Osteoblast (primary cell): ENCODE measurements around the gene TET1. TPM values are rescaled to one million over a fixed set of nuclear protein-coding genes. Genes with fewer than 3 reads are reported as not detected.

Experiments used
- DNase-seq: peaks from one replicate; pipeline ENCODE4 v3.0.0; 2011; ENCODE audit warnings: low spot score, mixed read lengths; ENCODE audit not compliant: insufficient read length; ENCODE audit errors: missing footprints
- H2AFZ ChIP-seq: 2 replicates; pipeline ENCODE4 v1.6.0; 2011; ENCODE audit warnings: mild to moderate bottlenecking, low read length
- H3K27ac ChIP-seq: 2 replicates; pipeline ENCODE4 v1.5.1; 2011; ENCODE audit warnings: mild to moderate bottlenecking, low read depth, low read length, moderate library complexity
- H3K27me3 ChIP-seq: 2 replicates; pipeline ENCODE4 v1.6.0; 2012; ENCODE audit warnings: mild to moderate bottlenecking, control low read depth, inconsistent platforms, low read length, moderate library complexity; ENCODE audit not compliant: insufficient read depth
- H3K36me3 ChIP-seq: 2 replicates; pipeline ENCODE4 v1.5.1; 2011; ENCODE audit warnings: mild to moderate bottlenecking, low read length, control low read depth, moderate library complexity; ENCODE audit not compliant: insufficient read depth
- H3K4me1 ChIP-seq: 2 replicates; pipeline ENCODE4 v1.5.1; 2011; ENCODE audit warnings: mild to moderate bottlenecking, low read length, control low read depth, moderate library complexity; ENCODE audit not compliant: insufficient read depth
- H3K4me2 ChIP-seq: 2 replicates; pipeline ENCODE4 v1.6.0; 2011; ENCODE audit warnings: mild to moderate bottlenecking, low read length; ENCODE audit not compliant: insufficient read depth
- H3K4me3 ChIP-seq: fragments of 200-600 bp; sonication (generic); 3 replicates; pipeline ENCODE4 v1.5.1; 2012; ENCODE audit warnings: mild to moderate bottlenecking, low read length, inconsistent platforms; ENCODE audit not compliant: insufficient read depth
- H3K79me2 ChIP-seq: 2 replicates; pipeline ENCODE4 v1.6.0; 2012; ENCODE audit warnings: mild to moderate bottlenecking, low read length, control low read depth, inconsistent platforms; ENCODE audit not compliant: insufficient read depth
- H3K9me3 ChIP-seq: 2 replicates; pipeline ENCODE4 v1.5.1; 2011; ENCODE audit warnings: low read depth, low read length, control low read depth
- H4K20me1 ChIP-seq: 2 replicates; pipeline ENCODE4 v1.6.0; 2012; ENCODE audit warnings: mild to moderate bottlenecking, low read length, control low read depth; ENCODE audit not compliant: insufficient read depth
- small RNA-seq: library from RNA; depleted of rRNA; stranded (forward); fragments of <200 nt; gene quantifications from one replicate; pipeline ENCODE3, GENCODE V24; 2012
- total RNA-seq: library from RNA; depleted of rRNA; stranded (reverse); fragments of >200 nt; gene quantifications from 2 replicates; pipeline ENCODE4 v1.2.3, GENCODE V29; 2012
- TF ChIP-seq, protein P1 (sequence below): IDR thresholded peaks from 2 replicates; pipeline ENCODE4 v1.5.1; 2011; ENCODE audit warnings: mild to moderate bottlenecking, low read depth, low read length, moderate library complexity; ENCODE audit errors: extremely low read depth

Gene TET1
- total RNA-seq, 1 donor: 4.0 TPM

GRCh38 chr10:68742397-68742796, 182.3 kb downstream of the TET1 start:
- H3K4me1 ChIP-seq: no peaks in the 10 kb centered on the region
- no peaks in the 10 kb centered on the region for H3K27me3 ChIP-seq
- peaks cover 82% of the 10 kb centered on the region for H3K36me3 ChIP-seq
- no peak for DNase-seq
- no peaks in the 10 kb centered on the region for H4K20me1 ChIP-seq
- no peak overlapping the region for H3K27ac ChIP-seq
- H3K9me3 ChIP-seq: no peaks in the 10 kb centered on the region
- H3K4me3 ChIP-seq: no peak overlapping the region
- TF ChIP-seq, protein P1, sequence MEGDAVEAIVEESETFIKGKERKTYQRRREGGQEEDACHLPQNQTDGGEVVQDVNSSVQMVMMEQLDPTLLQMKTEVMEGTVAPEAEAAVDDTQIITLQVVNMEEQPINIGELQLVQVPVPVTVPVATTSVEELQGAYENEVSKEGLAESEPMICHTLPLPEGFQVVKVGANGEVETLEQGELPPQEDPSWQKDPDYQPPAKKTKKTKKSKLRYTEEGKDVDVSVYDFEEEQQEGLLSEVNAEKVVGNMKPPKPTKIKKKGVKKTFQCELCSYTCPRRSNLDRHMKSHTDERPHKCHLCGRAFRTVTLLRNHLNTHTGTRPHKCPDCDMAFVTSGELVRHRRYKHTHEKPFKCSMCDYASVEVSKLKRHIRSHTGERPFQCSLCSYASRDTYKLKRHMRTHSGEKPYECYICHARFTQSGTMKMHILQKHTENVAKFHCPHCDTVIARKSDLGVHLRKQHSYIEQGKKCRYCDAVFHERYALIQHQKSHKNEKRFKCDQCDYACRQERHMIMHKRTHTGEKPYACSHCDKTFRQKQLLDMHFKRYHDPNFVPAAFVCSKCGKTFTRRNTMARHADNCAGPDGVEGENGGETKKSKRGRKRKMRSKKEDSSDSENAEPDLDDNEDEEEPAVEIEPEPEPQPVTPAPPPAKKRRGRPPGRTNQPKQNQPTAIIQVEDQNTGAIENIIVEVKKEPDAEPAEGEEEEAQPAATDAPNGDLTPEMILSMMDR: no peak
- peaks cover 8% of the 10 kb centered on the region for H3K79me2 ChIP-seq
- H2AFZ ChIP-seq: no peak overlapping the region
- no peak overlapping the region for H3K4me2 ChIP-seq

Small RNA genes lying within 50 kb of the gene (small RNA-seq; reads per million reads assigned to genes)
- not detected for gene RF00019

Other genes starting within 250 kb of the TET1 start
- gene HNRNPH3, start 228.3 kb upstream of the TET1 start, total RNA-seq: 9.7 and 10.1 TPM in 2 replicates
- gene PBLD, start 227.4 kb upstream of the TET1 start, total RNA-seq: 13.4 and 14.1 TPM in 2 replicates
- 35.5 and 36.8 TPM in 2 replicates for gene RUFY2, start 153.1 kb upstream of the TET1 start, total RNA-seq
- gene DNA2, start 88.4 kb upstream of the TET1 start, total RNA-seq: 5.4 and 6.5 TPM in 2 replicates
- gene SLC25A16, start 32.8 kb upstream of the TET1 start, total RNA-seq: 18.6 and 23.9 TPM in 2 replicates
- 47.4 and 49.2 TPM in 2 replicates for gene CCAR1, start 160.9 kb downstream of the TET1 start, total RNA-seq